ENCODE measurements around the gene RCC1. TPM values are rescaled to one million over a fixed set of nuclear protein-coding genes. Genes with fewer than 3 reads are reported as not detected.

The RCC1 gene
- total RNA-seq, 1 experiment from 2014 or later, result 103 TPM

DNA sequence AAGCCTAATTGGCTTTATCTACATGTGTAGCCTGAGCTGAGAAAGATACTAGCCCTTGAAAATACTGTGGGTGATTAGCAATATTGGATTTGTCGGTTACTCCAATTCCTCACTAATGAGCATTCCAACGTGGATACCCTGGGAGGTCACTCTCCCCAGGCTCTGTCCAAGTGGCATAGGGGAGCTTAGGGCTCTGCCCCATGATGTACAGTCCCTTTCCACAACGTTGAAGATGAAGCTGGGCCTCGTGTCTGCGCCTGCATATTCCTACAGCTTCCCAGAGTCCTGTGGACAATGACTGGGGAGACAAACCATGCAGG lies 2.6 kb downstream of the RCC1 start (continued):
- TF ChIP-seq, protein P1, sequence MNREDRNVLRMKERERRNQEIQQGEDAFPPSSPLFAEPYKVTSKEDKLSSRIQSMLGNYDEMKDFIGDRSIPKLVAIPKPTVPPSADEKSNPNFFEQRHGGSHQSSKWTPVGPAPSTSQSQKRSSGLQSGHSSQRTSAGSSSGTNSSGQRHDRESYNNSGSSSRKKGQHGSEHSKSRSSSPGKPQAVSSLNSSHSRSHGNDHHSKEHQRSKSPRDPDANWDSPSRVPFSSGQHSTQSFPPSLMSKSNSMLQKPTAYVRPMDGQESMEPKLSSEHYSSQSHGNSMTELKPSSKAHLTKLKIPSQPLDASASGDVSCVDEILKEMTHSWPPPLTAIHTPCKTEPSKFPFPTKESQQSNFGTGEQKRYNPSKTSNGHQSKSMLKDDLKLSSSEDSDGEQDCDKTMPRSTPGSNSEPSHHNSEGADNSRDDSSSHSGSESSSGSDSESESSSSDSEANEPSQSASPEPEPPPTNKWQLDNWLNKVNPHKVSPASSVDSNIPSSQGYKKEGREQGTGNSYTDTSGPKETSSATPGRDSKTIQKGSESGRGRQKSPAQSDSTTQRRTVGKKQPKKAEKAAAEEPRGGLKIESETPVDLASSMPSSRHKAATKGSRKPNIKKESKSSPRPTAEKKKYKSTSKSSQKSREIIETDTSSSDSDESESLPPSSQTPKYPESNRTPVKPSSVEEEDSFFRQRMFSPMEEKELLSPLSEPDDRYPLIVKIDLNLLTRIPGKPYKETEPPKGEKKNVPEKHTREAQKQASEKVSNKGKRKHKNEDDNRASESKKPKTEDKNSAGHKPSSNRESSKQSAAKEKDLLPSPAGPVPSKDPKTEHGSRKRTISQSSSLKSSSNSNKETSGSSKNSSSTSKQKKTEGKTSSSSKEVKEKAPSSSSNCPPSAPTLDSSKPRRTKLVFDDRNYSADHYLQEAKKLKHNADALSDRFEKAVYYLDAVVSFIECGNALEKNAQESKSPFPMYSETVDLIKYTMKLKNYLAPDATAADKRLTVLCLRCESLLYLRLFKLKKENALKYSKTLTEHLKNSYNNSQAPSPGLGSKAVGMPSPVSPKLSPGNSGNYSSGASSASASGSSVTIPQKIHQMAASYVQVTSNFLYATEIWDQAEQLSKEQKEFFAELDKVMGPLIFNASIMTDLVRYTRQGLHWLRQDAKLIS (CRISPR knock-in tag; IDR thresholded peaks at IDR 0.05; ENCODE audit: borderline replicate concordance), result no peak; the same call in 1 of the 2 replicates
- TF ChIP-seq NR1H2 (CRISPR knock-in tag; IDR thresholded peaks at IDR 0.05) (no peak), CBFB (CRISPR knock-in tag; IDR thresholded peaks at IDR 0.05; ENCODE audit: low read depth) (no peak), SP1 (CRISPR knock-in tag; conservative IDR thresholded peaks at IDR 0.05) (no peak), ZNF121 (CRISPR knock-in tag; IDR thresholded peaks at IDR 0.05) (no peak), IRF2 (CRISPR knock-in tag; IDR thresholded peaks at IDR 0.05; ENCODE audit: borderline replicate concordance, low read depth) (no peak), OVOL2 (CRISPR knock-in tag; IDR thresholded peaks at IDR 0.05; ENCODE audit: borderline replicate concordance) (no peak)
- TF ChIP-seq, protein P2, sequence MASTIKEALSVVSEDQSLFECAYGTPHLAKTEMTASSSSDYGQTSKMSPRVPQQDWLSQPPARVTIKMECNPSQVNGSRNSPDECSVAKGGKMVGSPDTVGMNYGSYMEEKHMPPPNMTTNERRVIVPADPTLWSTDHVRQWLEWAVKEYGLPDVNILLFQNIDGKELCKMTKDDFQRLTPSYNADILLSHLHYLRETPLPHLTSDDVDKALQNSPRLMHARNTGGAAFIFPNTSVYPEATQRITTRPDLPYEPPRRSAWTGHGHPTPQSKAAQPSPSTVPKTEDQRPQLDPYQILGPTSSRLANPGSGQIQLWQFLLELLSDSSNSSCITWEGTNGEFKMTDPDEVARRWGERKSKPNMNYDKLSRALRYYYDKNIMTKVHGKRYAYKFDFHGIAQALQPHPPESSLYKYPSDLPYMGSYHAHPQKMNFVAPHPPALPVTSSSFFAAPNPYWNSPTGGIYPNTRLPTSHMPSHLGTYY (CRISPR knock-in tag; IDR thresholded peaks at IDR 0.05), result peak; percentile 99
- TF ChIP-seq, protein P3, sequence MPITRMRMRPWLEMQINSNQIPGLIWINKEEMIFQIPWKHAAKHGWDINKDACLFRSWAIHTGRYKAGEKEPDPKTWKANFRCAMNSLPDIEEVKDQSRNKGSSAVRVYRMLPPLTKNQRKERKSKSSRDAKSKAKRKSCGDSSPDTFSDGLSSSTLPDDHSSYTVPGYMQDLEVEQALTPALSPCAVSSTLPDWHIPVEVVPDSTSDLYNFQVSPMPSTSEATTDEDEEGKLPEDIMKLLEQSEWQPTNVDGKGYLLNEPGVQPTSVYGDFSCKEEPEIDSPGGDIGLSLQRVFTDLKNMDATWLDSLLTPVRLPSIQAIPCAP (CRISPR knock-in tag; IDR thresholded peaks at IDR 0.05), result no peak
- TF ChIP-seq, protein P4, sequence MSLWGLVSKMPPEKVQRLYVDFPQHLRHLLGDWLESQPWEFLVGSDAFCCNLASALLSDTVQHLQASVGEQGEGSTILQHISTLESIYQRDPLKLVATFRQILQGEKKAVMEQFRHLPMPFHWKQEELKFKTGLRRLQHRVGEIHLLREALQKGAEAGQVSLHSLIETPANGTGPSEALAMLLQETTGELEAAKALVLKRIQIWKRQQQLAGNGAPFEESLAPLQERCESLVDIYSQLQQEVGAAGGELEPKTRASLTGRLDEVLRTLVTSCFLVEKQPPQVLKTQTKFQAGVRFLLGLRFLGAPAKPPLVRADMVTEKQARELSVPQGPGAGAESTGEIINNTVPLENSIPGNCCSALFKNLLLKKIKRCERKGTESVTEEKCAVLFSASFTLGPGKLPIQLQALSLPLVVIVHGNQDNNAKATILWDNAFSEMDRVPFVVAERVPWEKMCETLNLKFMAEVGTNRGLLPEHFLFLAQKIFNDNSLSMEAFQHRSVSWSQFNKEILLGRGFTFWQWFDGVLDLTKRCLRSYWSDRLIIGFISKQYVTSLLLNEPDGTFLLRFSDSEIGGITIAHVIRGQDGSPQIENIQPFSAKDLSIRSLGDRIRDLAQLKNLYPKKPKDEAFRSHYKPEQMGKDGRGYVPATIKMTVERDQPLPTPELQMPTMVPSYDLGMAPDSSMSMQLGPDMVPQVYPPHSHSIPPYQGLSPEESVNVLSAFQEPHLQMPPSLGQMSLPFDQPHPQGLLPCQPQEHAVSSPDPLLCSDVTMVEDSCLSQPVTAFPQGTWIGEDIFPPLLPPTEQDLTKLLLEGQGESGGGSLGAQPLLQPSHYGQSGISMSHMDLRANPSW (CRISPR knock-in tag; conservative IDR thresholded peaks at IDR 0.05; ENCODE audit: low read depth), result no peak
- TF ChIP-seq, protein P5, sequence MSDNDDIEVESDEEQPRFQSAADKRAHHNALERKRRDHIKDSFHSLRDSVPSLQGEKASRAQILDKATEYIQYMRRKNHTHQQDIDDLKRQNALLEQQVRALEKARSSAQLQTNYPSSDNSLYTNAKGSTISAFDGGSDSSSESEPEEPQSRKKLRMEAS (CRISPR knock-in tag; IDR thresholded peaks at IDR 0.05), result no peak
- TF ChIP-seq, protein P6, sequence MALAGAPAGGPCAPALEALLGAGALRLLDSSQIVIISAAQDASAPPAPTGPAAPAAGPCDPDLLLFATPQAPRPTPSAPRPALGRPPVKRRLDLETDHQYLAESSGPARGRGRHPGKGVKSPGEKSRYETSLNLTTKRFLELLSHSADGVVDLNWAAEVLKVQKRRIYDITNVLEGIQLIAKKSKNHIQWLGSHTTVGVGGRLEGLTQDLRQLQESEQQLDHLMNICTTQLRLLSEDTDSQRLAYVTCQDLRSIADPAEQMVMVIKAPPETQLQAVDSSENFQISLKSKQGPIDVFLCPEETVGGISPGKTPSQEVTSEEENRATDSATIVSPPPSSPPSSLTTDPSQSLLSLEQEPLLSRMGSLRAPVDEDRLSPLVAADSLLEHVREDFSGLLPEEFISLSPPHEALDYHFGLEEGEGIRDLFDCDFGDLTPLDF (CRISPR knock-in tag; IDR thresholded peaks at IDR 0.05), result no peak
- TF ChIP-seq, protein P7, sequence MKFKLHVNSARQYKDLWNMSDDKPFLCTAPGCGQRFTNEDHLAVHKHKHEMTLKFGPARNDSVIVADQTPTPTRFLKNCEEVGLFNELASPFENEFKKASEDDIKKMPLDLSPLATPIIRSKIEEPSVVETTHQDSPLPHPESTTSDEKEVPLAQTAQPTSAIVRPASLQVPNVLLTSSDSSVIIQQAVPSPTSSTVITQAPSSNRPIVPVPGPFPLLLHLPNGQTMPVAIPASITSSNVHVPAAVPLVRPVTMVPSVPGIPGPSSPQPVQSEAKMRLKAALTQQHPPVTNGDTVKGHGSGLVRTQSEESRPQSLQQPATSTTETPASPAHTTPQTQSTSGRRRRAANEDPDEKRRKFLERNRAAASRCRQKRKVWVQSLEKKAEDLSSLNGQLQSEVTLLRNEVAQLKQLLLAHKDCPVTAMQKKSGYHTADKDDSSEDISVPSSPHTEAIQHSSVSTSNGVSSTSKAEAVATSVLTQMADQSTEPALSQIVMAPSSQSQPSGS (CRISPR knock-in tag; IDR thresholded peaks at IDR 0.05; ENCODE audit: borderline replicate concordance, low read depth), result no peak
- TF ChIP-seq, protein P8, sequence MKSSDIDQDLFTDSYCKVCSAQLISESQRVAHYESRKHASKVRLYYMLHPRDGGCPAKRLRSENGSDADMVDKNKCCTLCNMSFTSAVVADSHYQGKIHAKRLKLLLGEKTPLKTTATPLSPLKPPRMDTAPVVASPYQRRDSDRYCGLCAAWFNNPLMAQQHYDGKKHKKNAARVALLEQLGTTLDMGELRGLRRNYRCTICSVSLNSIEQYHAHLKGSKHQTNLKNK (CRISPR knock-in tag; IDR thresholded peaks at IDR 0.05), result peak; percentile 70; the same call in 1 of the 2 replicates
- TF ChIP-seq, protein P9, sequence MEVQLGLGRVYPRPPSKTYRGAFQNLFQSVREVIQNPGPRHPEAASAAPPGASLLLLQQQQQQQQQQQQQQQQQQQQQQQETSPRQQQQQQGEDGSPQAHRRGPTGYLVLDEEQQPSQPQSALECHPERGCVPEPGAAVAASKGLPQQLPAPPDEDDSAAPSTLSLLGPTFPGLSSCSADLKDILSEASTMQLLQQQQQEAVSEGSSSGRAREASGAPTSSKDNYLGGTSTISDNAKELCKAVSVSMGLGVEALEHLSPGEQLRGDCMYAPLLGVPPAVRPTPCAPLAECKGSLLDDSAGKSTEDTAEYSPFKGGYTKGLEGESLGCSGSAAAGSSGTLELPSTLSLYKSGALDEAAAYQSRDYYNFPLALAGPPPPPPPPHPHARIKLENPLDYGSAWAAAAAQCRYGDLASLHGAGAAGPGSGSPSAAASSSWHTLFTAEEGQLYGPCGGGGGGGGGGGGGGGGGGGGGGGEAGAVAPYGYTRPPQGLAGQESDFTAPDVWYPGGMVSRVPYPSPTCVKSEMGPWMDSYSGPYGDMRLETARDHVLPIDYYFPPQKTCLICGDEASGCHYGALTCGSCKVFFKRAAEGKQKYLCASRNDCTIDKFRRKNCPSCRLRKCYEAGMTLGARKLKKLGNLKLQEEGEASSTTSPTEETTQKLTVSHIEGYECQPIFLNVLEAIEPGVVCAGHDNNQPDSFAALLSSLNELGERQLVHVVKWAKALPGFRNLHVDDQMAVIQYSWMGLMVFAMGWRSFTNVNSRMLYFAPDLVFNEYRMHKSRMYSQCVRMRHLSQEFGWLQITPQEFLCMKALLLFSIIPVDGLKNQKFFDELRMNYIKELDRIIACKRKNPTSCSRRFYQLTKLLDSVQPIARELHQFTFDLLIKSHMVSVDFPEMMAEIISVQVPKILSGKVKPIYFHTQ (CRISPR knock-in tag; IDR thresholded peaks at IDR 0.05), result peak; percentile 99
- TF ChIP-seq, protein P10, sequence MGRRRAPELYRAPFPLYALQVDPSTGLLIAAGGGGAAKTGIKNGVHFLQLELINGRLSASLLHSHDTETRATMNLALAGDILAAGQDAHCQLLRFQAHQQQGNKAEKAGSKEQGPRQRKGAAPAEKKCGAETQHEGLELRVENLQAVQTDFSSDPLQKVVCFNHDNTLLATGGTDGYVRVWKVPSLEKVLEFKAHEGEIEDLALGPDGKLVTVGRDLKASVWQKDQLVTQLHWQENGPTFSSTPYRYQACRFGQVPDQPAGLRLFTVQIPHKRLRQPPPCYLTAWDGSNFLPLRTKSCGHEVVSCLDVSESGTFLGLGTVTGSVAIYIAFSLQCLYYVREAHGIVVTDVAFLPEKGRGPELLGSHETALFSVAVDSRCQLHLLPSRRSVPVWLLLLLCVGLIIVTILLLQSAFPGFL (CRISPR knock-in tag; IDR thresholded peaks at IDR 0.05; ENCODE audit: borderline replicate concordance), result no peak
- TF ChIP-seq, protein P11, sequence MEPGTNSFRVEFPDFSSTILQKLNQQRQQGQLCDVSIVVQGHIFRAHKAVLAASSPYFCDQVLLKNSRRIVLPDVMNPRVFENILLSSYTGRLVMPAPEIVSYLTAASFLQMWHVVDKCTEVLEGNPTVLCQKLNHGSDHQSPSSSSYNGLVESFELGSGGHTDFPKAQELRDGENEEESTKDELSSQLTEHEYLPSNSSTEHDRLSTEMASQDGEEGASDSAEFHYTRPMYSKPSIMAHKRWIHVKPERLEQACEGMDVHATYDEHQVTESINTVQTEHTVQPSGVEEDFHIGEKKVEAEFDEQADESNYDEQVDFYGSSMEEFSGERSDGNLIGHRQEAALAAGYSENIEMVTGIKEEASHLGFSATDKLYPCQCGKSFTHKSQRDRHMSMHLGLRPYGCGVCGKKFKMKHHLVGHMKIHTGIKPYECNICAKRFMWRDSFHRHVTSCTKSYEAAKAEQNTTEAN (CRISPR knock-in tag; IDR thresholded peaks at IDR 0.05), result no peak
